GM19035 (cell line): ENCODE results near the gene VPS16.
A peak's percentile ranks its signal among the peaks of the same experiment; 100 is the strongest.

Experiments
- ATAC-seq: cut with Tn5 transposase; IDR thresholded peaks from one replicate; pipeline ENCODE4 v1.9.1; 2021; ENCODE audit not compliant: unreplicated experiment

VPS16 gene

DNA sequence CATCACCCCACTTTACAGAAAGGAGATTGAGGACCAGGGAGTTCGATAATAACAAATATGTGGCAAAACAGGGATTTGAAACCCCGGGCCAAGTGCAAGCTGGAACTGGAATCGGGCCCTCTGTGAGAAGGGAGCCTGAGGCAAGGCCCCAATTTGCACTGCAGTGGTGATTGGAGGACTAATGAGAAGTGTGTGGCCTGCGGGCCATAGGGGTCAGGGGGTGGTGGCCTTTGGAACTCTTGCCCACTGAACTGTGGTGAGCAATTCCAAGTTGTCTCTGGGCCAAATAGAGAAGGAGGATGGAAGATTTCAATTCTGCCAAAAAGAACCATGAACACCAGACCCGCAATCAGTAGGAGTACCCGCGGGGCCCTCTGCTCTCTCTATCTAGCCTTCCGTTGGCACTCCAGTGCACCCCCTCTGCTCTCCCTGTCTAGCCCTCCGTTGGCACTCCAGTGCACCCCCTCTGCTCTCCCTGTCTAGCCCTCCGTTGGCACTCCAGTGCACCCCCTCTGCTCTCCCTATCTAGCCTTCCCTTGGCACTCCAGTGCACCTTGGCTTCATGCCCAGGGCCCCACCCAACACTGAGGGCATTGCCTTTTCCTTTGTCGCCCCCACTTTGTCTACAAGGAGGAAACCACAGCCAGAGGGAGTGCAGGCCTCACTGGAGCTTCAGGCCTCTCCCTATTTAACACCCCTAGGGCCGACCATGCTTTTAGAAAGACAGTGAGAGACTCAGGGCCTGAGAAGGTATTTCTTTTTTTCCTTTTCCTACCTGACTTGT lies 26.7 kb downstream of the VPS16 start:
- ATAC-seq, result no peak

DNA sequence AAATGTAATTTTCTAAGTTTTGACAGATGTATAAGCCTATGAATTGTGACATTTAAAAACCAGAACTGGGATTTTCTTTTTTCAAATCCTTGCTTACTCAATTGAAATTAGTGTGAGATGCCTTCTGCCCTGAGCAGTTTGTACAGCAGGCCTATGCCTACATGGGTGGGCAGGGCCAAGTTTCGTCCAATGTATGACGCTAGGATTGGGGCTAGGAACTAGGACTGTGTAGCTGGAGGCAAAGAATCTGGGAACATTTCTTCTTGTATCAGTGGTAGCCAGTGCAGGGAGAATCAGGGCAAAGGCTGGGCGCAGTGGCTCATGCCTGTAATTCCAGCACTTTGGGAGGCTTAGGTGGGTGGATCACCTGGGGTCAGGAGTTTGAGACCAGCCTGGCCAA lies 28.8 kb downstream of the VPS16 start:
- ATAC-seq, result no peak

- no peak for ATAC-seq
Measured at GRCh38 chr20:2871111-2871465, 30.5 kb downstream of the VPS16 start.

GRCh38 chr20:2871661-2872458 lies 31.3 kb downstream of the VPS16 start:
- ATAC-seq, result no peak

DNA sequence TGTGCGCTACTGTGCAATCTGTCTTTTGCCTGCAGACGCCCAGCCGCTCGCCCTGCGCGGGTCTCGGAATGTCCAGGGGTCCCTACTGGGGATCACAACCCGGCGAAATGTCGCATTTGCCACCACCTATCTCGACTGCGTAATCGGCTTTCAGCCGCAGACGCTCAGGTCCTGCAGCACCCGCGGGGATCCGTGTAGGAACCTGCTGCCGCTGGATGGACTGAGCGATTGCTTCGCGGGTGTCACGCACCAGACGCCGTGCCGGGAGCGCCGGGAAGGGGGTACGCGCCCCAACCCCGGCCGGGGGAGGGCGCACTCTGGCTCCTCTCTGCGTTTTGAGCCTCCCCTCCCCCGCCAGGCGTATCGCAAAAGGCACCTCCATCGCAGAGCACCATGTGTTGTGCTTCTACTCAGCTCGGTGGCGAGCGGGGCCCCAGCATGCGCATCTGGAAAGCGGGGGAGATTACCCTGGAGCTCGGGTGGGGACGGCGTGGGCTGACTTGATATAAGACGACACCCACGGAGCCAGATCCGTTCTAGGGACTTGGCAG lies 32.0 kb downstream of the VPS16 start:
- ATAC-seq, result peak; percentile 30

DNA sequence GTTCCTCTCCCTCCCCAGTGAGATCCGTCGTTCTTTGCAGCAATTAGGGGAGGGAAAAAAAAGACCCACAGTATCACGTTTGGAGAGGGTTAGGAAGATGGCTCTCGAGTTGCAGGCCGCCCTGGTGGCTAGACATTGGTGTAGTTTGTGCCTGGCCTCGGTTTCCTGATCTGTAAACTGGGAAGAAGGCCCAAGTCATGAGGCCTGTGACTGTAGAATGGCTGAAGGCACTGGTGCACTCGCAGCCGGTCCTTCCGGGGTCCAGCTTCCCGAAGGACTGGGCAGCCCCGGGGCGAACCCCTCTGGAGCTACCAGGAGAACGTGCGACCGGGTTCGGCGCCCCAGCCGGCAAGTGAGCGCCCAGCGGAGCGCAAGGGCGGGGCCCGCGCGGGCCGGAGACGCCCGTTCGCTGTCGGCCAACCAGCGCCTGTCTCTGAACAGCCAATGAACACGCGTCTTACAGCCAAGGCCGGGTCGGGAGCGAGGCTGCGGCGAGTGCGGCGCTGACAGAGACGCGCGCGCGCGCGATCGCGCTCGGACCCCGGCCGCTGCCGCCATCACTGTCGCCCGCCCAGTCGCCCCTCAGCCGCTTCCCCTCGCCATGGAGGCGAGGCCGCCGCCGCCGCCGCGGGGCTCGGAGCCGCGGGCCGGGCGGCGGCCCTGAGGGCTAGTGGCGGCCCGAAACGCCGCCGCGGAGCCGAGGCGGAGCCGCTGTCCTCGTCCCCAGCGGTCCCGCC lies 32.6 kb downstream of the VPS16 start, which contains the start of gene PTPRA:
Gene PTPRA, plus strand, starts transcription at position 472 of the 737 bp plus-strand sequence. CDS start 90,797 bp downstream, outside the sequence.
- peak; percentile 94 for ATAC-seq

GRCh38 chr20:2873747-2874041 lies 33.1 kb downstream of the VPS16 start:
- ATAC-seq, result no peak

GRCh38 chr20:2874456-2874855 lies 33.9 kb downstream of the VPS16 start:
- ATAC-seq, result no peak

GRCh38 chr20:2875690-2876203 lies 35.2 kb downstream of the VPS16 start:
- no peak for ATAC-seq

- no peak for ATAC-seq
Measured at GRCh38 chr20:2878515-2878914, 38.0 kb downstream of the VPS16 start.

DNA sequence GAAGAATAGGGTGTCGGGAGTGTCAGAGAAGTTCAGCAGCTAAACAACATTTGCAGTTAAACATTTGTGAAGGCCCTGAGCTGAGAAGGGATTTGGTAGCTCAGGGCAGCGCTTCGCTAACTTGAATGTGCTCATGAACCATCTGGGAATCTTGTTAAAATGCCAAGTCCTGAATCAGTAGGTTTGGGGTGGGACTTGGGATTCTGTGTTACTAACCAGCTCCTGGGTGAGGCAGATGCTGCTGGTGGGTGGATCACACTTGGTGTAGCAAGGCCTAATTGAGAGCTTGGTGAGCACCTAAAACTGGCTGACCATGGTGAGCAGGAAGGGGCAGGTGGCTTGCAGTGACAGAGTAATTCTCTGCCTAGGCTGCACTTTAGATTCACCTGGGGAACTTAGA lies 38.6 kb downstream of the VPS16 start:
- no peak for ATAC-seq

- ATAC-seq, result no peak
Measured at GRCh38 chr20:2880650-2881049, 40.1 kb downstream of the VPS16 start.

DNA sequence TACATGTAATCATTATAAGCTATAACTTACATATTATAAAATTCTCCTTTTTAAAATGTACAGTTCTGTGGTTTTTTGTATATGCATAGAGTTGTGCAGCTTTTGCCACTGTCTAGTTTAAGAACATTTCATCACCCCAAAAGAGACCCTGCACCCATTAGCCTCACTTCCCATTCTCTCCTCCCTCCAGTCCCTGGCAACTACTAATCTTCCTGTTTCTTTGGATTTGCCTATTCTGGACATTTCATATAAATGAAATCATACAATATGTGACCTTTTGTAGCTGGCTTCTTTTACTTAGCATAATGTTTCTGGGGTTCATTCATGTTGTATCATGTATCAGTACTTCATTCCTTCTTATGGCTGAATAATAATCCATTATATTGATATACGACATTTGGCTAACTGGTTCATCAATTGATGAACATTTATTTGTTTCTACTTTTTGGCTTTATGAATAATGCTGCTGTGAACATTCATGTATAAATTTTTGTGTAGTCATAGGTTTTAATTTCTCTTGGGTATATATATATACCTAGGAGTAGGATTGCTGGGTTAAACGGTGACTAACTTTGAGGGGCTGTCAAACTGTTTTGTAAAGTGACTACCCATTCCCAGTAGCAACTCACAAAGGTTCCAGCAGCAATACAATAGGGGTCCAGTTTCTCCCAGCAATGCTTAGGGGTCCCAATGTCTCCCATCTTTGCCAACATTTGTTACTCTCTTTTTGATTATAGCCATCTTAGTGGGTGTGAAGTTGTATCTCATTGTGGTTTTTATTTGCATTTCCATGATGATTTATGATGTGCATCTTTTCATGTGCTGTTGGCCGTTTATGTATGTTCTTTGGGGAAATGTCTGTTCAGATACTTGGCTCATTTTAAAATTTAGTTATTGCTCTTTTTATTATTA lies 43.4 kb downstream of the VPS16 start:
- ATAC-seq, result no peak

DNA sequence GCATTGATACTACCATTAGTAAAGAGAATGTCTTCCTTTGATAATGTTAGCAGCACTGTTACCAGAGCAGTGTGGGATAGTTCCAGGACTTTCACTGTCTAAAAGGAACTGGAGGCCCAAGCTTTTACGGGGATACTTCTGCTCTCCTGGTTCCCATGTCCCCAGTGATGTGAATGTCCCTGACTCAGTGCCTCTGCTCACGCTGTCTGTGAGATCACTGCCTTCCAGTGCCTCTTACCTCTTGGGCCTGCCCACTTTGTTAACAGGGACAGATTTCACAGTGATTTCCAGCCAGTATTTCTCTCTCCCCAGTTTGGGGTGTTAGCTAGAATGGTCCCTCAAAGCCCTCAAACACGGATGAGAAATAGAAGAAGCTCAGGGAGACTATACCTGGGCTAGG lies 47.2 kb downstream of the VPS16 start:
- ATAC-seq, result no peak

- no peak for ATAC-seq
Measured at GRCh38 chr20:2888224-2888955, 47.8 kb downstream of the VPS16 start.

GRCh38 chr20:2889209-2889608 lies 48.7 kb downstream of the VPS16 start:
- ATAC-seq, result no peak

DNA sequence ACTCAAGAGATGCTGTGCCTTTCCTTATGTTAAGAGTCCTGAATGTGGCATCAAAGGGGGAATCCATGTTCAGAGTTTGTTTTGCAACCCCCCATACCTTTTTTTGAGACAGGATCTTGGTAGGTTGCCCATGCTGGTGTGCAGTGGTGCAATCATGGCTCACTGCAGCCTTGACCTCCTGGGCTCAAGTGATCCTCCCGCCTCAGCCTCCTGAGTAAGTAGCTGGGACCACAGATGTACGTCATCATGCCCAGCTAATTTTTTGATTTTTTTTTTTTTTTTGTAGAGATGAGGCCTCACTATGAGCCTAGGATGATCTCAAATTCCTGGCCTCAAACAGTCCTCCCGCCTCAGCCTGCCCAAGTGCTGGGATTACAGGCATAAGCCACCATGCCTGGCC lies 49.3 kb downstream of the VPS16 start:
- no peak for ATAC-seq

DNA sequence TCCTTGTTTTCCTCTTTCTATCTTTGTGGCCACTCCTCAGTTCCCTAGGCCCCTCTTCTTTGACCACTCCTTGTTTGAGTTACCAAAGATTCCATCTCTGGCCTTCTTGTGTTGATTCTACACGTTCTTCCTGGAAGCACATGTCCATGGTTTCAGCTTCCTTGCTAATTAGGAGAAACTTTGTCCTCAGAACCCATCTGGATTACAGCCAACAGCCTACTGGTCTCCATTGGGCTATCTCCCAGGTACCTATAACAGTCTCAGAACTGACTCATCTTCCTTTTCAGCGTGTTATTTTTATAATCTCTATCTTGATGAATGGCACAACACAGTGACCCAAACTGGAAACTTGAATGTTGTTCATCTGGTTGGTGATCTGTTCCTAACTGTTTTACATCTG lies 50.2 kb downstream of the VPS16 start:
- ATAC-seq, result no peak

DNA sequence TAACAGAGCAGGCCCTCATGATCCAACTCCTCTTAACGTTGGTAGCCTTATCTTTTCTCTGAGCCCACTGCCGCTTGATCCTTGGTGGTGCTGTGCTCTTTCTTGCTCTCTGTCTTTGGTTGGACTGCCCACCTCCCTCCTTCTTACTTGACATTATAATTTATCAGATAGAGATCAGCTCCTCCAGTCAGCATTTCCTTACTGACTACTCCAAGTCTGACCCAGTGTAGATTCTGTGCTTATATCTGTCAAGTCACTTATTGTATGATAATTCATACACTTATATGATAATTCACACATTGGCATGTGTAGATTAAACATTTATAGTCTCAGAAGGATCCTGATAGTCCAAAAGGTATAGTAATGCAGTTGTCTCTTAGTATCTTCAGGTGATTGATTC lies 50.8 kb downstream of the VPS16 start:
- ATAC-seq, result no peak

- ATAC-seq, result no peak
Measured at GRCh38 chr20:2892376-2892775, 51.8 kb downstream of the VPS16 start.
